HCT116 (cell line): ENCODE data around the gene ITGB7. TPM values are rescaled to one million over a fixed set of nuclear protein-coding genes. Genes with fewer than 3 reads are reported as not detected.
A peak's percentile ranks its signal among the peaks of the same experiment; 100 is the strongest.

Experiments used
- ATAC-seq: fragments of 200-7000 bp; cut with Tn5 transposase; 2 replicates; pipeline ENCODE4 v1.9.1; 2020; ENCODE audit warnings: mild to moderate bottlenecking, moderate library complexity
- BruUV-seq: library from RNA; stranded (reverse); fragments of 400-500 nt; replicated peaks from 2 replicates; lab custom pipeline; 2021; lab: Mats Ljungman, UMichigan
- CTCF ChIA-PET: fragments of 300-600 bp; sonication (Branson Sonifier 250); formaldehyde crosslinking; loops from one replicate; lab custom pipeline; 2021; ENCODE audit warnings: antibody characterized with exemption; lab: Charles Lee
- POLR2A ChIA-PET: fragments of 300-600, 350-600 bp; sonication (Branson Sonifier 250); formaldehyde crosslinking; loops from one replicate; lab custom pipeline; 2021; ENCODE audit warnings: antibody characterized with exemption; lab: Charles Lee
- RAD21 ChIA-PET, 2 experiments: fragments of 300-600 bp; sonication (Branson Sonifier 250); formaldehyde crosslinking; loops; one replicate each; lab custom pipeline; 2023; ENCODE audit warnings: low total read pairs in 2 of 2; ENCODE audit not compliant: uncharacterized antibody in 2 of 2, unreplicated experiment in 2 of 2, low non-redundant PET in 1 of 2; lab: Charles Lee
- DNase-seq: peaks from one replicate; pipeline ENCODE4 v3.0.0-alpha.2; 2010; ENCODE audit warnings: low read depth, low spot score
- H2AFZ ChIP-seq: fragments of 200-600 bp; shearing (Covaris generic), sonication (generic); 2 replicates; pipeline ENCODE4 v1.6.1; 2017; ENCODE audit warnings: low read depth, mixed run types, mixed read lengths, antibody characterized with exemption, low read length; ENCODE audit not compliant: poor library complexity, severe bottlenecking
- H3K27ac ChIP-seq: 2 replicates; pipeline ENCODE4 v1.5.1; 2012; ENCODE audit warnings: low read depth, low read length
- H3K27me3 ChIP-seq: fragments of 200-600 bp; sonication (generic); 2 replicates; pipeline ENCODE4 v1.6.1; 2016; ENCODE audit warnings: mixed run types, low read length, mixed read lengths; ENCODE audit not compliant: insufficient read depth
- H3K36me3 ChIP-seq, 2 experiments: fragments of 200-500 bp in 1 of 2; fragments of 200-600 bp in 1 of 2; sonication (Bioruptor generic) in 1 of 2; sonication (generic) in 1 of 2; 2 replicates each; pipeline versions ENCODE4 v1.5.1 to v1.6.1; 2014 to 2016; ENCODE audit warnings: low read length in 2 of 2, inconsistent platforms in 1 of 2, mixed read lengths in 1 of 2, mixed run types in 1 of 2; ENCODE audit not compliant: insufficient read depth in 2 of 2, control insufficient read depth in 1 of 2
- H3K4me1 ChIP-seq, 2 experiments: fragments of 200-600 bp in 1 of 2; sonication (generic) in 1 of 2; 2 replicates each; pipeline versions ENCODE4 v1.5.1 to v1.6.1; 2012 to 2017; ENCODE audit warnings: low read length in 2 of 2, inconsistent platforms in 1 of 2, mild to moderate bottlenecking in 1 of 2, mixed read lengths in 1 of 2, mixed run types in 1 of 2, moderate library complexity in 1 of 2; ENCODE audit not compliant: insufficient read depth in 2 of 2, control insufficient read depth in 1 of 2
- H3K4me2 ChIP-seq: fragments of 200-600 bp; sonication (generic); 2 replicates; pipeline ENCODE4 v1.6.1; 2017; ENCODE audit warnings: mixed run types, low read length, mixed read lengths
- H3K4me3 ChIP-seq, 2 experiments: fragments of 200-600 bp in 1 of 2; sonication (generic) in 1 of 2; replicated peaks in 1 of 2; 2 replicates each; pipeline ENCODE4 v1.5.1; 2011 to 2016; ENCODE audit warnings: low read length in 2 of 2, control low read depth in 1 of 2, low read depth in 1 of 2, mild to moderate bottlenecking in 1 of 2, mixed read lengths in 1 of 2, mixed run types in 1 of 2
- H3K79me2 ChIP-seq: fragments of 200-600 bp; sonication (generic); 2 replicates; pipeline ENCODE4 v1.6.1; 2017; ENCODE audit warnings: mild to moderate bottlenecking, mixed run types, low read length, moderate library complexity, mixed read lengths; ENCODE audit not compliant: insufficient read depth
- H3K9ac ChIP-seq: fragments of 200-600 bp; sonication (generic); 2 replicates; pipeline ENCODE4 v1.6.1; 2016; ENCODE audit warnings: low read length, mixed read lengths
- H3K9me2 ChIP-seq: fragments of 200-600 bp; sonication (generic), shearing (Covaris generic); 2 replicates; pipeline ENCODE4 v1.6.1; 2017; ENCODE audit warnings: mixed run types, mild to moderate bottlenecking, moderate library complexity; ENCODE audit not compliant: insufficient read depth
- H3K9me3 ChIP-seq, 2 experiments: fragments of 200-500 bp in 1 of 2; fragments of 200-600 bp in 1 of 2; sonication (Bioruptor generic) in 1 of 2; sonication (generic) in 1 of 2; 2 replicates each; pipeline ENCODE4 v1.6.1; 2014 to 2017; ENCODE audit warnings: low read length in 2 of 2, mixed read lengths in 2 of 2, inconsistent platforms in 1 of 2, low read depth in 1 of 2, mild to moderate bottlenecking in 1 of 2, mixed run types in 1 of 2, moderate library complexity in 1 of 2; ENCODE audit not compliant: control insufficient read depth in 1 of 2, insufficient read depth in 1 of 2
- H4K20me1 ChIP-seq: fragments of 200-600 bp; sonication (generic), shearing (Covaris generic); 2 replicates; pipeline ENCODE4 v1.6.1; 2017; ENCODE audit warnings: mixed run types, mild to moderate bottlenecking, moderate library complexity; ENCODE audit not compliant: insufficient read depth
- CEBPB ChIP-seq: IDR thresholded peaks from 2 replicates; pipeline ENCODE4 v1.6.1; 2012; ENCODE audit warnings: low read depth
- EZH2phosphoT487 ChIP-seq: fragments of 200-600 bp; IDR thresholded peaks from 2 replicates; pipeline ENCODE4 v1.6.1; 2018; ENCODE audit warnings: antibody characterized with exemption, borderline replicate concordance
- JUND ChIP-seq: IDR thresholded peaks from 2 replicates; pipeline ENCODE4 v1.6.1; 2012
- MAX ChIP-seq: IDR thresholded peaks from 2 replicates; pipeline ENCODE4 v1.6.1; 2012
- POLR2A ChIP-seq: IDR thresholded peaks from 2 replicates; pipeline ENCODE4 v1.7.0; 2011; ENCODE audit warnings: borderline replicate concordance; ENCODE audit not compliant: insufficient read depth, insufficient read length; ENCODE audit errors: extremely low read depth
- POLR2AphosphoS5 ChIP-seq: IDR thresholded peaks from 2 replicates; pipeline ENCODE4 v1.6.1; 2011; ENCODE audit warnings: mild to moderate bottlenecking, low read depth, low read length, moderate library complexity
- SIN3A ChIP-seq: IDR thresholded peaks from 2 replicates; pipeline ENCODE4 v1.6.1; 2012; ENCODE audit warnings: low read depth
- SP1 ChIP-seq: IDR thresholded peaks from 2 replicates; pipeline ENCODE4 v1.6.1; 2012; ENCODE audit warnings: low read depth
- TCF7L2 ChIP-seq: IDR thresholded peaks from 2 replicates; pipeline ENCODE4 v1.7.0; 2011; ENCODE audit warnings: borderline replicate concordance, inconsistent platforms; ENCODE audit not compliant: insufficient read depth, insufficient read length; ENCODE audit errors: extremely low read depth
- ZBTB33 ChIP-seq: IDR thresholded peaks from 2 replicates; pipeline ENCODE4 v1.6.1; 2011; ENCODE audit warnings: mild to moderate bottlenecking, low read length, moderate library complexity; ENCODE audit not compliant: insufficient replicate concordance; ENCODE audit errors: extremely low read depth
- ZFX ChIP-seq: fragments of 450-650 bp; IDR thresholded peaks from 2 replicates; pipeline ENCODE4 v1.6.1; 2017
- intact Hi-C: fragments of 100-400 bp; cut with micrococcal nuclease; formaldehyde crosslinking; loops from 2 replicates; pipeline ENCODE4 v1.10.0; 2022
- total RNA-seq: library from RNA; stranded (reverse); gene quantifications from one replicate; pipeline ENCODE4 v1.2.1, GENCODE V29; 2021; ENCODE audit not compliant: unreplicated experiment

ITGB7 gene
- total RNA-seq, 1 experiment from 2014 or later: 1.9 TPM

GRCh38 chr12:53180931-53181645 lies 26.0 kb downstream of the ITGB7 start:
- CTCF ChIA-PET: interaction anchor here (0.6 to 2.9 kb wide), 11 partner anchors 10 to 141 kb away, joined by 3 to 13 read pairs (median 5); partner anchors contain the start of genes AAAS and MYG1
- H3K4me1 ChIP-seq: peaks cover 15 to 27% of the 10 kb centered on the region in 2 experiments
- no peak overlapping the region for H2AFZ ChIP-seq
- H3K27me3 ChIP-seq: no peaks in the 10 kb centered on the region
- TF ChIP-seq POLR2A: no peak
- peak; percentile 64; the same call in 1 of the 2 replicates for TF ChIP-seq POLR2AphosphoS5
- no peak for TF ChIP-seq CEBPB
- no peak for TF ChIP-seq JUND
- TF ChIP-seq, all 23 proteins: peak for 1
- intact Hi-C loops: no loop called here
- Histone ChIP-seq H3K27ac (peak overlapping the region; percentile 85), H3K9me3 (no peaks in the 10 kb centered on the region), H3K9ac (peak overlapping the region; percentile 95), H3K9me2 (no peaks in the 10 kb centered on the region), H3K79me2 (peaks cover 34% of the 10 kb centered on the region), H3K4me3 (peak overlapping the region; percentile 78 to 86), H3K36me3 (peaks cover 29 to 36% of the 10 kb centered on the region in 2 experiments; a peak in 3 of 4 replicates), H3K4me2 (peak overlapping the region; percentile 92), H4K20me1 (no peaks in the 10 kb centered on the region)
- DNase-seq: peak; percentile 44
- BruUV-seq: no TSS peak
- peak; percentile 77 for ATAC-seq
- POLR2A ChIA-PET: interaction anchor here (0.7 to 2.0 kb wide), 12 partner anchors 9 to 966 kb away, joined by 3 to 8 read pairs (median 4); partner anchors contain the start of genes AAAS, EIF4B, PFDN5 and SPRYD3
- RAD21 ChIA-PET: interaction anchor here in 1 of 2 experiments (0.9 to 1.2 kb wide), 2 partner anchors 22 to 140 kb away, joined by 3 to 7 read pairs; partner anchors contain the start of gene AAAS

- Histone ChIP-seq H3K9ac (peak within 1 kb of the TSS; percentile 95), H2AFZ (peak within 1 kb of the TSS; percentile 60), H3K79me2 (peaks cover 34% of the 10 kb centered on the region), H3K9me2 (no peaks in the 10 kb centered on the region), H3K27me3 (no peaks in the 10 kb centered on the region), H3K27ac (peak within 1 kb of the TSS; percentile 85), H4K20me1 (no peaks in the 10 kb centered on the region), H3K9me3 (no peaks in the 10 kb centered on the region), H3K36me3 (peaks cover 22 to 29% of the 10 kb centered on the region in 2 experiments; a peak in 3 of 4 replicates), H3K4me3 (peak within 1 kb of the TSS; percentile 78 to 86), H3K4me1 (peaks cover 15 to 32% of the 10 kb centered on the region in 2 experiments), H3K4me2 (peak within 1 kb of the TSS; percentile 92)
- BruUV-seq: no TSS peak
- ChIA-PET POLR2A (interaction anchor here (0.7 to 2.0 kb wide), 13 partner anchors 9 to 965 kb away, joined by 3 to 8 read pairs (median 3); partner anchors contain the start of genes AAAS, EIF4B, PFDN5 and SPRYD3), RAD21 (interaction anchor here in 1 of 2 experiments (0.5 to 1.2 kb wide), 3 partner anchors 21 to 319 kb away, joined by 3 to 7 read pairs (median 3); partner anchors contain the start of genes AAAS and MAP3K12), CTCF (interaction anchor here (0.6 to 2.9 kb wide), 11 partner anchors 10 to 141 kb away, joined by 3 to 13 read pairs (median 5); partner anchors contain the start of genes AAAS and MYG1)
- ATAC-seq (peak; percentile 96), DNase-seq (peak; percentile 95)
- intact Hi-C loops: no loop called here
- TF ChIP-seq CEBPB: no peak
- TF ChIP-seq SIN3A: peak; percentile 84
- TF ChIP-seq SP1: peak; percentile 73
- peak; percentile 80 for TF ChIP-seq MAX
- TF ChIP-seq TCF7L2: peak; percentile 35
- TF ChIP-seq EZH2phosphoT487: no peak
- no peak for TF ChIP-seq JUND
- peak; percentile 60; the same call in 1 of the 2 replicates for TF ChIP-seq ZFX
- peak; percentile 76 for TF ChIP-seq POLR2AphosphoS5
- no peak for TF ChIP-seq ZBTB33
Observed at GRCh38 chr12:53180220-53180930, 26.7 kb downstream of the ITGB7 start, which contains the start of the genes CSAD and ZNF740. Gene CSAD, minus strand, starts transcription at chr12:53180925. Its CDS starts 7,455 bp downstream, at chr12:53173470. Gene ZNF740, plus strand, starts transcription at chr12:53180722. Its CDS starts 1,262 bp downstream, at chr12:53181984.
